HepG2 (cell line): Measurements from ENCODE around the gene NOTO. TPM values are rescaled to one million over a fixed set of nuclear protein-coding genes. Genes with fewer than 3 reads are reported as not detected.

Experiments
- ARHGAP35 ChIP-seq: sonication (generic); formaldehyde crosslinking; IDR thresholded peaks from 2 replicates; pipeline ENCODE4 v1.9.0; 2022; ENCODE audit warnings: mild to moderate bottlenecking, inconsistent platforms, moderate library complexity, missing genetic modification reagents, borderline replicate concordance
- CENPBD1 ChIP-seq: sonication (generic); formaldehyde crosslinking; IDR thresholded peaks from 2 replicates; pipeline ENCODE4 v1.8.0; 2022; ENCODE audit warnings: missing genetic modification reagents, low read depth, mild to moderate bottlenecking, borderline replicate concordance
- CENPT ChIP-seq: sonication (generic); formaldehyde crosslinking; IDR thresholded peaks from 2 replicates; pipeline ENCODE4 v1.8.0; 2022; ENCODE audit warnings: low read depth, mild to moderate bottlenecking, moderate library complexity, missing genetic modification reagents
- FOXC1 ChIP-seq: sonication (generic); formaldehyde crosslinking; IDR thresholded peaks from 2 replicates; pipeline ENCODE4 v1.8.0; 2022; ENCODE audit warnings: mild to moderate bottlenecking, missing genetic modification reagents, borderline replicate concordance
- MLX ChIP-seq: IDR thresholded peaks from 2 replicates; pipeline ENCODE4 v1.6.1; 2016
- NCOA5 ChIP-seq: sonication (generic); formaldehyde crosslinking; IDR thresholded peaks from 2 replicates; pipeline ENCODE4 v1.4.0; 2020; ENCODE audit warnings: missing genetic modification reagents
- NFE2 ChIP-seq: sonication (generic); formaldehyde crosslinking; IDR thresholded peaks from 2 replicates; pipeline ENCODE4 v1.4.0; 2020; ENCODE audit warnings: missing genetic modification reagents
- NRL ChIP-seq: sonication (generic); formaldehyde crosslinking; IDR thresholded peaks from 2 replicates; pipeline ENCODE4 v1.5.0; 2020; ENCODE audit warnings: missing genetic modification reagents, mild to moderate bottlenecking, moderate library complexity, borderline replicate concordance
- TBP ChIP-seq: sonication (generic); formaldehyde crosslinking; IDR thresholded peaks from 2 replicates; pipeline ENCODE4 v1.5.0; 2020; ENCODE audit warnings: missing genetic modification reagents
- TP53 ChIP-seq: sonication (generic); formaldehyde crosslinking; conservative IDR thresholded peaks from 2 replicates; pipeline ENCODE4 v1.4.0; 2020; ENCODE audit warnings: missing genetic modification reagents
- USF2 ChIP-seq, 2 experiments: sonication (generic) in 1 of 2; formaldehyde crosslinking in 1 of 2; IDR thresholded peaks; 2 replicates each; pipeline versions ENCODE4 v1.5.1 to v1.6.1; 2011 to 2020; ENCODE audit warnings: borderline replicate concordance in 1 of 2, low read depth in 1 of 2, low read length in 1 of 2, mild to moderate bottlenecking in 1 of 2, missing genetic modification reagents in 1 of 2, moderate library complexity in 1 of 2
- ZBTB21 ChIP-seq: sonication (generic); formaldehyde crosslinking; IDR thresholded peaks from 2 replicates; pipeline ENCODE4 v1.4.0; 2020; ENCODE audit warnings: missing genetic modification reagents
- ZNF10 ChIP-seq: sonication (generic); formaldehyde crosslinking; IDR thresholded peaks from 2 replicates; pipeline ENCODE4 v1.4.0; 2020; ENCODE audit warnings: mild to moderate bottlenecking, low read depth, missing genetic modification reagents, borderline replicate concordance
- ZNF407 ChIP-seq: sonication (generic); formaldehyde crosslinking; IDR thresholded peaks from one replicate; pipeline ENCODE4 v1.5.1; 2020; ENCODE audit warnings: mild to moderate bottlenecking, missing genetic modification reagents; ENCODE audit errors: not compliant biosample characterization
- ZNF572 ChIP-seq: sonication (generic); formaldehyde crosslinking; IDR thresholded peaks from 2 replicates; pipeline ENCODE4 v1.5.1; 2020; ENCODE audit warnings: mild to moderate bottlenecking, missing genetic modification reagents
- ZSCAN12 ChIP-seq: sonication (generic); formaldehyde crosslinking; IDR thresholded peaks from 2 replicates; pipeline ENCODE4 v1.9.0; 2021; ENCODE audit warnings: mild to moderate bottlenecking, missing genetic modification reagents
- polyA plus RNA-seq, 8 experiments: library from polyadenylated mRNA; depleted of rRNA in 3 of 8; stranded (reverse) in 7 of 8; unstranded in 1 of 8; fragments of >200 nt; fragmentation: Illumina TruSeq in 4 of 8; extraction: Trizol in 4 of 8; gene quantifications; 2 replicates each; pipeline versions ENCODE4 v1.2.1 to v1.2.3, GENCODE V29; 2011 to 2016; ENCODE audit warnings: low read depth in 4 of 8, missing spikeins in 1 of 8, mixed read lengths in 1 of 8; ENCODE audit not compliant: insufficient read depth in 1 of 8
- total RNA-seq, 5 experiments: library from RNA; depleted of rRNA; stranded (reverse); fragments of >200 nt; fragmentation: Illumina TruSeq; extraction: Trizol; gene quantifications; 2 replicates each; pipeline ENCODE4 v1.2.3, GENCODE V29; 2016; ENCODE audit warnings: low read depth in 1 of 5

NOTO gene
- total and polyA plus RNA-seq, 2 of the 13 experiments (the other 11 are each of a cell fraction or from before 2014, with no cell fraction given) = not detected

GRCh38 chr2:73233932-73234832 is 31.8 kb downstream of the NOTO start, which contains the start of gene CCT7 (continued):
- TF ChIP-seq ZNF407 (CRISPR knock-in tag) (peak; percentile 65), FOXC1 (peak; percentile 87), TBP (CRISPR knock-in tag) (no peak), NRL (CRISPR knock-in tag) (peak; percentile 20; the same call in 1 of the 2 replicates), CENPBD1 (CRISPR knock-in tag) (no peak), MLX (CRISPR knock-in tag) (peak; percentile 40; the same call in 1 of the 2 replicates), NCOA5 (CRISPR knock-in tag) (no peak), ZNF10 (CRISPR knock-in tag) (no peak), ARHGAP35 (CRISPR knock-in tag) (peak; percentile 78; the same call in 1 of the 2 replicates), ZSCAN12 (CRISPR knock-in tag) (peak; percentile 53; the same call in 1 of the 2 replicates), ZBTB21 (CRISPR knock-in tag) (peak; percentile 16; the same call in 1 of the 2 replicates), NFE2 (CRISPR knock-in tag) (no peak), USF2 (IDR thresholded peaks at IDR 0.05; ENCODE audit: low read depth, low read length) (no peak), USF2 (CRISPR knock-in tag; IDR thresholded peaks at IDR 0.05; ENCODE audit: borderline replicate concordance) (no peak), ZNF572 (CRISPR knock-in tag) (no peak), CENPT (CRISPR knock-in tag) (no peak), TP53 (peak; percentile 88)
